Nephron (organoid): ENCODE results near the gene KRT10.
A peak's percentile ranks its signal among the peaks of the same experiment; 100 is the strongest.
"Not testable (repeated sequence)": the region's sequence is repeated elsewhere in the genome, so short reads cannot be mapped to it uniquely, and the experiment has no call there.

Experiments
- H3K27ac Mint-ChIP-seq, 3 experiments: 2 replicates each; pipeline ENCODE4 v1.8.0; 2020; ENCODE audit warnings: mixed read lengths in 3 of 3, mild to moderate bottlenecking in 2 of 3, moderate library complexity in 1 of 3
- H3K27me3 Mint-ChIP-seq: 2 replicates; pipeline ENCODE4 v1.8.0; 2021; ENCODE audit warnings: low read depth, mild to moderate bottlenecking, moderate library complexity, mixed read lengths
- H3K36me3 Mint-ChIP-seq: 2 replicates; pipeline ENCODE4 v1.8.0; 2020; ENCODE audit warnings: low read depth, mixed read lengths
- H3K4me1 Mint-ChIP-seq: 2 replicates; pipeline ENCODE4 v1.8.0; 2020; ENCODE audit warnings: mixed read lengths
- H3K4me3 Mint-ChIP-seq, 3 experiments: 2 replicates each; pipeline ENCODE4 v1.8.0; 2020; ENCODE audit warnings: mild to moderate bottlenecking in 3 of 3, mixed read lengths in 3 of 3, moderate library complexity in 2 of 3
- H3K9me3 Mint-ChIP-seq: 2 replicates; pipeline ENCODE4 v1.8.0; 2020; ENCODE audit warnings: mixed read lengths
- CTCF ChIP-seq, 3 experiments: fragments of 200-600 bp; sonication (generic); IDR thresholded peaks; one replicate each; pipeline ENCODE4 v1.5.0; 2021; ENCODE audit warnings: antibody characterized with exemption in 3 of 3; ENCODE audit not compliant: unreplicated experiment in 3 of 3

Gene KRT10

DNA sequence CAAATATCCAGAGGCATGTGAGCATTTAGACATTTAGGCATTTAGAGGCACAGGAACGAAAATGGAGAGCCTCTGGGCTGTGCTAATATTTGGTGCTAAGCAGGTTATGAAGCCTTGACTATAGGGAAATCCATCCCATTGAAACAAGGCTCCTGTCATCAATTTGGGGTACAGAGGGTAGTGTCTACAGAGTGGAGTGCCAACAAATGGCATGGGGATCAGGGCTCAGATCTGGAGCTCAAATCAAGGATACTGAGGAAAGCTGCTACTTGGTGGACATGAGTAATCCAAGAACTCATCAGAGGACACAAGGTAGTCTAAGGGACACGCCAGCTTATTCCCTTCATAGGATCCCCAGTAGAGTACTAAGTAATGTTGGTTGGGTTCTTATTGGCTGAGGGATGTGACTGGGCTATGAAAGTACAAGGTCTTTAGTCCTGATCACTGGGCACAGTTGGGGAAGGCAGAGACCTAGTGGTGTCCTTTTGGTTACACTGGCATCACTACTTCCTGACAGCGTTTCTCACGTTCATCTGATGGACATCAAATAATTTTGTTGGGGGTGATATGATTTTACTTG lies 5.2 kb downstream of the KRT10 start:
- H3K9me3 Mint-ChIP-seq = no peaks in the 10 kb centered on the region
- peak overlapping the region; percentile 65 to 88 (median 80) for H3K27ac Mint-ChIP-seq
- H3K36me3 Mint-ChIP-seq = peaks cover 39% of the 10 kb centered on the region
- peaks cover 21% of the 10 kb centered on the region for H3K27me3 Mint-ChIP-seq
- no peak for TF ChIP-seq CTCF (IDR thresholded peaks at IDR 0.05; ENCODE audit: unreplicated experiment in 3 of 3)
- peaks cover 28% of the 10 kb centered on the region for H3K4me1 Mint-ChIP-seq
- H3K4me3 Mint-ChIP-seq = peak overlapping the region; percentile 84 to 98 (median 93)

DNA sequence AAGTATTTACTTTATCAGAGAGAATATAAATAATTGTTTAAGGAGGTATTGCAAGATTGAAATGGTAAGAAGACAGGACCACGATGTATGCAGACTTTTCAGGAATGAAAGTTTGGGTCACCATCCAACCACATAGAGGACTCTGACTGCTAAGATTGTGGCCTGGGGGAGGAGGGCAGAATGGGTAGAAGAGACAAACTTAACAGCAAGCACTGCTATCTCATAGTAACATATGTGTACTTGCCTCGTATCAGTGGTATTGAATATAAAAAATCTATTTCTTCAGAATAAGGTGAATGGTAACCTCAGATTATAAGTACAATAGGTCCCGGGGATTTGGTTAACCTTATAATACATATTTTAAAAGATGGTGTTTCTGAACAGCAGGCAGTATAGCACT lies 5.8 kb downstream of the KRT10 start:
- no peaks in the 10 kb centered on the region for H3K9me3 Mint-ChIP-seq
- H3K36me3 Mint-ChIP-seq = peaks cover 35% of the 10 kb centered on the region
- peak overlapping the region; percentile 64 to 88 (median 80) for H3K27ac Mint-ChIP-seq
- H3K4me1 Mint-ChIP-seq = peaks cover 28% of the 10 kb centered on the region
- no peak for TF ChIP-seq CTCF (IDR thresholded peaks at IDR 0.05; ENCODE audit: unreplicated experiment in 3 of 3)
- H3K27me3 Mint-ChIP-seq = peaks cover 28% of the 10 kb centered on the region
- peak overlapping the region; percentile 84 to 98 (median 93) for H3K4me3 Mint-ChIP-seq

GRCh38 chr17:40815381-40815780 lies 7.0 kb downstream of the KRT10 start:
- no peak overlapping the region for H3K4me3 Mint-ChIP-seq
- no peak for TF ChIP-seq CTCF (IDR thresholded peaks at IDR 0.05; ENCODE audit: unreplicated experiment in 3 of 3)
- peaks cover 34% of the 10 kb centered on the region for H3K36me3 Mint-ChIP-seq
- no peak overlapping the region for H3K27ac Mint-ChIP-seq
- H3K27me3 Mint-ChIP-seq = peaks cover 35% of the 10 kb centered on the region
- no peaks in the 10 kb centered on the region for H3K9me3 Mint-ChIP-seq
- peaks cover 29% of the 10 kb centered on the region for H3K4me1 Mint-ChIP-seq

DNA sequence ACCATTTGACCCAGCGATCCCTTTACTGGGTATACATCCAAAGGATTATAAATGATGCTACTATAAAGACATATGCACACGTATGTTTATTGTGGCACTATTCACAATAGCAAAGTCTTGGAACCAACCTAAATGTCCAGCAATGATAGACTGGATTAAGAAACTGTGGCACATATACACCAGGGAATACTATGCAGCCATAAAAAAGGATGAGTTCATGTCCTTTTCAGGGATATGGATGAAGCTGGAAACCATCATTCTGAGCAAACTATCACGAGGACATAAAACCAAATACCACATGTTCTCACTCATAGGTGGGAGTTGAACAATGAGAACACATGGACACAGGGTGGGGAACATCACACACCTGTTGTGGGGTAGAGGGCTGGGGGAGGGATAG lies 7.8 kb downstream of the KRT10 start:
- Mint-ChIP-seq H3K4me1 (peaks cover 22% of the 10 kb centered on the region), H3K36me3 (peaks cover 29% of the 10 kb centered on the region), H3K27me3 (peaks cover 43% of the 10 kb centered on the region)
- not testable (repeated sequence) for H3K9me3 Mint-ChIP-seq, H3K4me3 Mint-ChIP-seq, H3K27ac Mint-ChIP-seq

DNA sequence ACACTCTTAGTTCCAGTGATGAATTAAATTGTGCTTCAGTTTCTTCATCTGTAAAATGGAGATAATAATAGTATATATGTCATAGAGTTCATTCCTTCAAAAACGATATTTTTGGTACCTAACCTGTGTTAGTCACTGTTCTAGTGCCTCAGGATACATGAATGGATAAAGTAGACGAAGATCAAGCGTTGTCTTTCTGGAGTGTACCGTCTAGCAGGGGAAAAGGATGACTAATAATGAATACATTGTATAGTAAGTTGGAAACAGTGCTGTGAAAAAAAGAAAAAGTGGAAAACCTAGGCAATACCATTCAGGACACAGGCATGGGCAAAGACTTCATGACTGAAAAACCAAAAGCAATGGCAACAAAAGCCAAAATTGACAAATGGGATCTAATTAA lies 8.6 kb downstream of the KRT10 start:
- H3K27ac Mint-ChIP-seq = no peak overlapping the region
- no peak overlapping the region for H3K4me3 Mint-ChIP-seq
- peaks cover 50% of the 10 kb centered on the region for H3K27me3 Mint-ChIP-seq
- H3K36me3 Mint-ChIP-seq = peaks cover 29% of the 10 kb centered on the region
- no peak for TF ChIP-seq CTCF (IDR thresholded peaks at IDR 0.05; ENCODE audit: unreplicated experiment in 3 of 3)
- H3K4me1 Mint-ChIP-seq = peaks cover 20% of the 10 kb centered on the region
- no peaks in the 10 kb centered on the region for H3K9me3 Mint-ChIP-seq

DNA sequence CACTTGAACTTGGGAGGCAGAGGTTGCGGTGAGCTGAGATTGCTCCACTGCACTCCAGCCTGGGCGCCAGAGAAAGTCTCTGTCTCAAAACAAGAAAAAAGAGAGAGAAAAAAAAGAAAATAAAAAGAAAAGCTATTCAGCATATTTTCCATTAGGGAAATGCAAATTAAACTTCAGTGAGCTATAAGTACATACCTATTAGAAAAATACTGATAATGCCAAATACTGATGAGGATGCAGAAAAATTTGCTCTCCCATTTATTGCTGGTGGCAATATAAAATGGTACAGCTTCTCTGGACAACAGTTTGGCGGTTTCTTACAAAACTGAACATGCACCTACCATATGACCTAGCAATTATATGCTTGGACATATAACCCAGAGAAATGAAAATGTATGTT lies 9.8 kb downstream of the KRT10 start:
- H3K27me3 Mint-ChIP-seq = peaks cover 62% of the 10 kb centered on the region
- peaks cover 22% of the 10 kb centered on the region for H3K36me3 Mint-ChIP-seq
- peaks cover 14% of the 10 kb centered on the region for H3K4me1 Mint-ChIP-seq
- no peak for TF ChIP-seq CTCF (IDR thresholded peaks at IDR 0.05; ENCODE audit: unreplicated experiment in 3 of 3)
- no peak overlapping the region for H3K27ac Mint-ChIP-seq
- no peaks in the 10 kb centered on the region for H3K9me3 Mint-ChIP-seq
- no peak overlapping the region for H3K4me3 Mint-ChIP-seq
